Frontal cortex (tissue), 4 donors: ENCODE data around the gene REN. TPM values are rescaled to one million over a fixed set of nuclear protein-coding genes. Genes with fewer than 3 reads are reported as not detected.

Experiments used
- DNase-seq, 2 donors: peaks; one replicate each; pipeline ENCODE4 v3.0.0; 2012; ENCODE audit warnings: low spot score in 2 of 2
- FAIRE-seq: peaks from 2 replicates; lab custom pipeline; 2012; peaks lifted over from hg19 to GRCh38; lab: Jason Lieb, UNC
- total RNA-seq: library from RNA; depleted of rRNA; stranded (reverse); fragments of >200 nt; gene quantifications from one replicate; pipeline ENCODE4 v1.2.3, GENCODE V29; 2014
- donor health status: control.
- donor health status: control.
- donor health status: control.

Gene REN
- total RNA-seq, 1 donor from 2014 or later: not detected

DNA sequence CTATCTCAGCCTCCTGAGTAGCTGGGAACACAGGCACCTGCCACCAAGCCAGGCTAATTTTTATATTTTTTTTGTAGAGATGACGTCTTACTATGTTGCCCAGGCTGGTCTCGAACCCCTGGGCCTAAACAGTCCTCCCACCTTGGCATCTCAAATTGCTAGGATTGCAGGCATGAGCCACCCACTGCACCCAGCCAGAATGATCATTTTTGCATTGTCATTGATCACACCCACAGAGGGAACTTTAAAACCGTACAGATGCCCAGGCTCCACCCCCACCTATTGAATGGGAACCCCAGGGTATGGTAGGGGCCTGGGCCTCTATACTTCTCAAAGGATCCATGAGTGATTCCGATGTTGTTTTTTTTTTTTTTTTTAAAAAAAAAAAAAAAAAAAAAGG is 51.0 kb downstream of the REN start:
- no peak for DNase-seq
- FAIRE-seq: no peak

DNA sequence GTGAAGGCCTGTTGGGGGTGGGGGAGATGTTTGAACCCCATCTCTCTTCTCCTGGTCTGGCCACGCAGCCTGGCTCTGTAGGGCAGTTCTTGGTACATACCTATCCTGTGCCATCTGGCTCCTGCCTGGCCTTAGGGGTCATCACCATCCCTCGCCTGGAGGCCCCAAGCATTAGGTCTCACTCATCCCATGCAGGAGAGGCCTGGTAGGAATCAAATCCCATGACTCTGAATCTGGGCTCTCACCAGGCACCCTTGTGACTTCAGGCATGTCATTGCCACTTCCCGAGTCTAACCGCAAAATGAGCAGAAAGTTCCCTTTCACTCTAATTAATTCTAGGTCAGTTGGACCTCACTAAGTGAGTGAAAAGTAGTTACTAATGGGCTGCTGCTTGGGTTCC is 51.5 kb downstream of the REN start:
- FAIRE-seq: no peak
- no peak for DNase-seq

DNA sequence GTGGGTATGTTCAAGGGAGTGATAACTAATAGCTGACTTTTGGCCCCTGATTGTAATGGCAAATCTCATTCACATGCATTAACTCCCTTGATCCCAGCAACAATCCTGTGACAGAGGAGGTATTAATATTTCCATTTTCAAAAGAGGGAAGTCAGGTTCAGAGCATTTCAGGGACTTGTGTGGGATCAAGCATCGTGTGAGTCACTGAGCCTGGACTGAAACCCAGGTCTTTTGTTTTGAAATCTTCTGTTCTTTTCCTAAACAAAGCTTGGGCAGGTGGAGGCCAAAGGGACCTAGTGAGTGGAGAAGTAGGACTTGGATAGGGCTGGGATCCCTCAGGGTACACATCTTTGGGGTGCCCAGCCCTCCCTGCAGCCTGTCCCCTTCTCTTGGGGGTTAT is 52.2 kb downstream of the REN start:
- DNase-seq (no peak), FAIRE-seq (no peak)

- no peak for FAIRE-seq
- DNase-seq: no peak
Measured at GRCh38 chr1:204112876-204113730, 53.0 kb downstream of the REN start.

DNA sequence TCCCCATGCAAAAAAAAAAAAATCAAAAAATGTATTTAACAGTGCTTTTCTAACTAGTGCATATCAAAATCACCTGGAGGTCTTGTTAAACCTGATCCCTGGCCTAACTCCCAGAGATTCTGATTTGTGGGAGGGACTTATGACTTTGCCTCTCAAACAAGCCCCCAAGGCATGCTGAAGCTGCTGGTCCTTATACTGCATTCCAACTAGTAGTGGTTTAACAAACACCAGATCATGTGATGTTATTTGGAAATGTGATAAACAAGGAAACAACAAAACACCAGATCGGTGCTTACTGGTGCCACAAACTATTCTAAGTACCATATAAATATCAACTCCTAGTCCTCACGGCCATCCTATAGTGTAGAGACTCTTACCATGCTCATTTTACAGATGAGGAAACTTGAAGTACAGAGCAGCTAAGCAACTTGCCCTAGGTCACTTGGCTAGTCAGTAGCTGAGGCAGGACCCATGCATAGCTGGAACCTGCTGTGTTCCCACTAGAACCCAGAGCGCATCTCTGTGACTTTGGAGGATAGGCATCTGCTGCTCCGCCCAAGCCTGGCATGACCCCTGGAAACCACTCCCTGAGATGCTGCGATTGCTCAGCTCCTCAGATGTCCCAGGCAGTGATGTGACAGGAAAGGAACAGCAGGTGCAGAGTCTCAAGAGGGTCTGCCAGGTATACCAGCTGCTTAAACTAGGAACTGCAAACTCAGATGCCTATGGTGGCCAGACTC is 55.1 kb downstream of the REN start:
- no peak for DNase-seq
- no peak for FAIRE-seq

- FAIRE-seq (no peak), DNase-seq (no peak)
Measured at GRCh38 chr1:204108312-204109141, 57.6 kb downstream of the REN start.

GRCh38 chr1:204107892-204108291 is 58.2 kb downstream of the REN start:
- no peak for FAIRE-seq
- DNase-seq: no peak

GRCh38 chr1:204106825-204107224 is 59.3 kb downstream of the REN start:
- no peak for FAIRE-seq

DNA sequence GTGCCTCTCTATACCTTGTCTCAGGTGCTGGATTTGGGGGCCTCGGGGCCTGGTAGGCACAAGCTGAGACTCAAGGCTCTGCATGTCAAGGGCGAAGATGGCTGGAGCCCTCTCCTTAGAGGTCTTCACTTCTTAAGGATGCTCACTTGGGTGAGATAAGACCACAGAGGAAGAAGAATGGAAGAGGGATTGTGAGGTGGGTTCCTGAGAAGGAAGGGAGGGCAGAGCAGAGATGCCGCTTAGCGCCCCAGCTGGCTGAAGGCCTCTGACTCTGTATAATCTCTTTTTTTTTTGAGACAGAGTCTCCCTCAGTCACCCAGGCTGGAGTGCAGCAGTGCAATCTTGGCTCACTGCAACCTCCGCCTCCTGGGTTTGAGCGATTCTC is 61.0 kb downstream of the REN start:
- FAIRE-seq (no peak), DNase-seq (no peak)

More at GRCh38 chr1:204106825-204107224, 59.3 kb downstream of the REN start:
- DNase-seq: no peak

Other genes starting within 250 kb of the REN start
- gene SOX13, start 93.2 kb downstream of the REN start, total RNA-seq: 1.6 TPM
- gene ETNK2, start 14.3 kb downstream of the REN start, total RNA-seq: 31.0 TPM
- not detected for gene KISS1, start 30.2 kb upstream of the REN start, total RNA-seq
- 0.41 TPM for gene GOLT1A, start 47.7 kb upstream of the REN start, total RNA-seq
- gene PLEKHA6, start 193.6 kb upstream of the REN start, total RNA-seq: 11.0 TPM
- gene PPP1R15B, start 245.5 kb upstream of the REN start, total RNA-seq: 42.4 TPM